ENCODE measurements around the gene HSPB2. TPM values are rescaled to one million over a fixed set of nuclear protein-coding genes. Genes with fewer than 3 reads are reported as not detected.

Gene HSPB2
- total and polyA plus RNA-seq, 10 of the 15 experiments (the other 5 are each of a cell fraction or from before 2014, with no cell fraction given): not detected

DNA sequence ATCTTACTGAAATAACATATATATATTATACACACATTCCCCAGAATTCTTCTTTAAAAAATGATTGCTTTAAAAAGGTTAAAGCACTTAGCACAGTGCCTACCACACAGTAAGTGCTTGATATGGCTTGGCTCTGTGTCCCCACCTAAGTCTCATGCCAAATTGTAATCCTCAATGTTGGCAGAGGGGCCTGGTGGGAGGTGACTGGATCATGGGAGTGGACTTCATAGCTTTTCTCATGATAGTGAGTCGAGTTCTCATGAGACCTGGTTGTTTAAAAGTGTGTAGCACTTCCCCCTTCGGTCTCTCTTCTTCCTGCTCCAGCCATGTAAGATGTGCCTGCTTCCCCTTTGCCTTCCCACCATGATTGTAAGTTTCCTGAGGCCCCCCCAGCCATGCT is 7.1 kb upstream of the HSPB2 start:
- Histone ChIP-seq H3K27me3 (replicated peaks in 1 of 2; ENCODE audit: control insufficient read depth in 2 of 2, insufficient read depth in 2 of 2, low read length in 1 of 2) (no peaks in the 10 kb centered on the region), H3K4me2 (ENCODE audit: control insufficient read depth, insufficient read depth) (no peak overlapping the region), H3K36me3 (ENCODE audit: control insufficient read depth in 2 of 2, insufficient read depth in 2 of 2, low read length in 1 of 2) (no peaks in the 10 kb centered on the region), H2AFZ (ENCODE audit: control insufficient read depth, low read depth, low read length) (no peak overlapping the region), H3K4me1 (ENCODE audit: control insufficient read depth, insufficient read depth, low read length) (no peaks in the 10 kb centered on the region), H3K79me2 (ENCODE audit: control insufficient read depth, insufficient read depth, low read length) (no peaks in the 10 kb centered on the region), H4K20me1 (ENCODE audit: control insufficient read depth, insufficient read depth) (no peaks in the 10 kb centered on the region), H3K27ac (ENCODE audit: control insufficient read depth, insufficient read depth) (no peak overlapping the region), H3K9ac (ENCODE audit: control insufficient read depth, insufficient read depth, low read length) (no peak overlapping the region), H3K9me3 (replicated peaks; ENCODE audit: control insufficient read depth, insufficient read depth, low read length) (no peaks in the 10 kb centered on the region), H3K4me3 (no peak overlapping the region)
- DNase-seq (ENCODE audit: low read depth, low spot score) (no peak), ATAC-seq (no peak), FAIRE-seq (no peak)
- ChIA-PET CTCF (no interaction called here), SMC1A (ENCODE audit: uncharacterized antibody, unreplicated experiment) (interaction anchor here (0.7 kb wide), 1 partner anchor 10 kb away, joined by 4 read pairs; no protein-coding TSS in a partner anchor), POLR2A (interaction anchor here (0.6 kb wide), 1 partner anchor 11 kb away, joined by 3 read pairs; no protein-coding TSS in a partner anchor), RAD21 (ENCODE audit: unreplicated experiment) (no interaction called here)
- no TSS peak for BruUV-seq (replicated peaks)
- intact Hi-C loops (cut with micrococcal nuclease; ENCODE audit: unreplicated experiment): no loop called here
- in situ Hi-C loops (cut with MboI): no loop called here
- 0% methylated on average over 2 of the region's 2 CpGs for WGBS (ENCODE audit: insufficient coverage, insufficient replicate concordance, low lambda C conversion rate, missing lambda C conversion rate)
- TF ChIP-seq, protein P1, sequence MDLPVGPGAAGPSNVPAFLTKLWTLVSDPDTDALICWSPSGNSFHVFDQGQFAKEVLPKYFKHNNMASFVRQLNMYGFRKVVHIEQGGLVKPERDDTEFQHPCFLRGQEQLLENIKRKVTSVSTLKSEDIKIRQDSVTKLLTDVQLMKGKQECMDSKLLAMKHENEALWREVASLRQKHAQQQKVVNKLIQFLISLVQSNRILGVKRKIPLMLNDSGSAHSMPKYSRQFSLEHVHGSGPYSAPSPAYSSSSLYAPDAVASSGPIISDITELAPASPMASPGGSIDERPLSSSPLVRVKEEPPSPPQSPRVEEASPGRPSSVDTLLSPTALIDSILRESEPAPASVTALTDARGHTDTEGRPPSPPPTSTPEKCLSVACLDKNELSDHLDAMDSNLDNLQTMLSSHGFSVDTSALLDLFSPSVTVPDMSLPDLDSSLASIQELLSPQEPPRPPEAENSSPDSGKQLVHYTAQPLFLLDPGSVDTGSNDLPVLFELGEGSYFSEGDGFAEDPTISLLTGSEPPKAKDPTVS (IDR thresholded peaks at IDR 0.05; ENCODE audit: low read depth, low read length): no peak
- TF ChIP-seq SIX5 (IDR thresholded peaks at IDR 0.05; ENCODE audit: low read depth, low read length, severe bottlenecking) (no peak), MTA3 (IDR thresholded peaks at IDR 0.05; ENCODE audit: borderline replicate concordance, low read length) (no peak), BCL3 (IDR thresholded peaks at IDR 0.05; ENCODE audit: borderline replicate concordance, insufficient read depth, low read depth, low read length, poor library complexity, severe bottlenecking) (no peak), SIN3A (IDR thresholded peaks at IDR 0.05; ENCODE audit: low read depth, low read length) (no peak), SREBF2 (IDR thresholded peaks at IDR 0.05; ENCODE audit: low read length) (no peak), DPF2 (IDR thresholded peaks at IDR 0.05) (no peak), MYB (IDR thresholded peaks at IDR 0.05; ENCODE audit: borderline replicate concordance, low read depth, low read length) (no peak), CHD2 (IDR thresholded peaks at IDR 0.05; ENCODE audit: borderline replicate concordance, low read depth, low read length) (no peak), TAF1 (IDR thresholded peaks at IDR 0.05; ENCODE audit: borderline replicate concordance, low read depth, low read length) (no peak), RBBP5 (conservative IDR thresholded peaks at IDR 0.05) (no peak), ZBTB40 (IDR thresholded peaks at IDR 0.05; ENCODE audit: borderline replicate concordance) (no peak), BHLHE40 (IDR thresholded peaks at IDR 0.05; ENCODE audit: borderline replicate concordance in 1 of 2, low read depth in 2 of 2, low read length in 1 of 2) (no peak), JUNB (IDR thresholded peaks at IDR 0.05) (no peak), ZNF622 (IDR thresholded peaks at IDR 0.05) (no peak), ASH2L (IDR thresholded peaks at IDR 0.05; ENCODE audit: borderline replicate concordance, low read depth) (no peak), ZNF207 (IDR thresholded peaks at IDR 0.05; ENCODE audit: borderline replicate concordance) (no peak), SPI1 (IDR thresholded peaks at IDR 0.05; ENCODE audit: borderline replicate concordance, insufficient read depth, low read depth, low read length) (no peak), PAX8 (IDR thresholded peaks at IDR 0.05) (no peak)
